ENCODE results near the gene AREL1. TPM values are rescaled to one million over a fixed set of nuclear protein-coding genes. Genes with fewer than 3 reads are reported as not detected.

Gene AREL1
- total and polyA plus RNA-seq, 5 experiments from 2014 or later = 17.3 to 52.9 (median 20.6) TPM

DNA sequence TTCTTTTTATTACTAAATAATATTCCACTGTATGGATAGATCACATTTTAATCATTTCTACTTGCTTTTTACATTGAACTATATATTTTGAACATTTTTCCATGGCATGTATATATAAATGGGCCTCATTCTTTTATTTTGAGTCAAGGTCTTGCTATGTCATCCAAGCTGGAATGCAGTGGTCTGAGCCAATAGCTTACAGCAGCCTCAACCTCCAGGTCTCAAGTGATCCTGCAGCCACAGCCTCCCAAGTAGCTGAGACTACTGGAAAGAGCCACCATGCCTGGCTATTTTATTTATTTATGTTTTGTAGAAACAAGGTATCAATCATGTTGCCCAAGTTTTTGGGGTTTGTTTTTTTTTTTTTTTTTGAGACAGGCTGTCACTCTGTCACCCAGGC, 7.6 kb upstream of the AREL1 start:
- peaks cover 9 to 76% (median 20%) of the 10 kb centered on the region in 3 donors for H3K36me3 Mint-ChIP-seq

DNA sequence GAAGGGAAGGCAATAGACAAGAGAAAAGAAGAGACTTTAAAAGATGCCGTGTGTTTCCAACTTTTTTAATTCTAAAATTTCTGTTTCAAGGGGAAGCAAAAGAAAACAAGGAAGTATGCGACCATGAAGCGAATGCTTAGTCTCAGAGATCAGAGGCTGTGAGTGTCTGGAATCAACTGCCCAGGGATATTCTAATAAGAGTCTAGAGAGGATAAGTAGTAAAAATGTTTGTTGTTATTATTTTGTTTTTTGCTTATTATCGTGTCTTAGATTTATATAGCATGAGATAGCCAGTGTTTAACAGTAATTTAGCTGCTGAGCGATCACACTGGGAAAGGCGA, 485 bp upstream of the AREL1 start:
- Mint-ChIP-seq H3K4me3 (peak overlapping the region; percentile 90 to 98 (median 96)), H3K27me3 (no peaks in the 10 kb centered on the region), H3K4me1 (peaks cover 21 to 69% (median 61%) of the 10 kb centered on the region in 4 donors), H3K36me3 (peaks cover 5 to 39% (median 10%) of the 10 kb centered on the region in 3 donors), H3K9me3 (no peaks in the 10 kb centered on the region), H3K27ac (peak overlapping the region; percentile 95 to 99 (median 98))
- ATAC-seq = peak; percentile 5 to 7
- POLR2A ChIA-PET = interaction anchor here (0.9 to 1.4 kb wide), 4 partner anchors 8 to 105 kb away, joined by 3 to 5 read pairs (median 4); no protein-coding TSS in a partner anchor
- DNase-seq = no peak

More for the DNA sequence above, 7.6 kb upstream of the AREL1 start:
- Mint-ChIP-seq H3K4me1 (peaks cover 2 to 17% (median 5%) of the 10 kb centered on the region in 4 donors), H3K27me3 (no peaks in the 10 kb centered on the region), H3K4me3 (no peak overlapping the region), H3K9me3 (no peaks in the 10 kb centered on the region), H3K27ac (no peak overlapping the region)
- POLR2A ChIA-PET = interaction anchor here (0.7 kb wide), 1 partner anchor 12 kb away, joined by 5 read pairs; no protein-coding TSS in a partner anchor
- no peak for ATAC-seq
- DNase-seq = no peak

DNA sequence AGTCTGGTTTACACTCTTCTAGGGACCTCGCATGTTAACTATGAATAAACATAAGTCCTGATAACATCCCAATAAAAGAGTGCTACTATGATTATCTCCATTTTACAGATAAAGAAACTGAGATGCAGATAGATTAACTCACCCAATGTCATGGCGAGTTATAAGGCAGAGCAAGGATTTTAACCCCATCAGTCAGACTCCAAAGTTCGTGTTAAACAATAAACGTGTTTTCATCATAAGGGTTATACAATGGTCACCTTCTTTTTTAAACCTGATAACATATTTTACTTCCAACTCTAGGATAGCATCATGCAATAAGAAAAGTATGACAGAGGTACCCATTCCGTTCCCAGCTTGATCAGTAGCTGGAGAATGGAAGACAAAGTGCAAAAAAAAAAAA, 1.2 kb downstream of the AREL1 start:
- POLR2A ChIA-PET = no interaction called here
- no peak overlapping the region for H3K27ac Mint-ChIP-seq
- peak overlapping the region in 9 of 10 donors; percentile 36 to 98 (median 95) for H3K4me3 Mint-ChIP-seq
- H3K27me3 Mint-ChIP-seq = no peaks in the 10 kb centered on the region
- no peak for ATAC-seq
- no peak for DNase-seq
- peaks cover 20 to 67% (median 63%) of the 10 kb centered on the region in 4 donors for H3K4me1 Mint-ChIP-seq
- H3K9me3 Mint-ChIP-seq = no peaks in the 10 kb centered on the region
- H3K36me3 Mint-ChIP-seq = peaks cover 4 to 26% (median 9%) of the 10 kb centered on the region in 3 donors

DNA sequence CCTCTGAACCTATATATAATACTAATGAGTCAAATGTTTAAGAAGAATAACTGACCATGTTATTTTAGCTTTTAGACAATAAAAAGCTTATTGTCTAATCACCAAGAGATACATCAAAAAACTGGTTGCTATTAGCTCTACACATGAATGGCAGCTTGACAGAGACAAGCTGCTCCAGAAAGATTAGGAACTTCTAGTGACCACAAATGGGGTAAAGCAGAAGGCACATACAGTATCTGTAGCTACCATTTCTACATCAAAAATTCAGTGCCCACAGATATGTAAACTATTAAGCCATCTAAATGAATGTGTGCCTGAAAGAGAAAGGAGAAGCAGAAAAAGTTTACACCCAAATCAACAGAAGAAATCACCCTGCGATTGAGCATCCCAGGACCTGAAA, 2.4 kb downstream of the AREL1 start:
- Mint-ChIP-seq H3K36me3 (peaks cover 0 to 15% (median 2%) of the 10 kb centered on the region in 3 donors), H3K9me3 (no peaks in the 10 kb centered on the region), H3K27ac (peak overlapping the region in 1 of 10 donors; percentile 49), H3K4me3 (peak overlapping the region in 8 of 10 donors; percentile 32 to 95 (median 53)), H3K4me1 (peaks cover 19 to 67% (median 64%) of the 10 kb centered on the region in 4 donors), H3K27me3 (no peaks in the 10 kb centered on the region)
- ATAC-seq = no peak
- DNase-seq = no peak
- POLR2A ChIA-PET = no interaction called here

DNA sequence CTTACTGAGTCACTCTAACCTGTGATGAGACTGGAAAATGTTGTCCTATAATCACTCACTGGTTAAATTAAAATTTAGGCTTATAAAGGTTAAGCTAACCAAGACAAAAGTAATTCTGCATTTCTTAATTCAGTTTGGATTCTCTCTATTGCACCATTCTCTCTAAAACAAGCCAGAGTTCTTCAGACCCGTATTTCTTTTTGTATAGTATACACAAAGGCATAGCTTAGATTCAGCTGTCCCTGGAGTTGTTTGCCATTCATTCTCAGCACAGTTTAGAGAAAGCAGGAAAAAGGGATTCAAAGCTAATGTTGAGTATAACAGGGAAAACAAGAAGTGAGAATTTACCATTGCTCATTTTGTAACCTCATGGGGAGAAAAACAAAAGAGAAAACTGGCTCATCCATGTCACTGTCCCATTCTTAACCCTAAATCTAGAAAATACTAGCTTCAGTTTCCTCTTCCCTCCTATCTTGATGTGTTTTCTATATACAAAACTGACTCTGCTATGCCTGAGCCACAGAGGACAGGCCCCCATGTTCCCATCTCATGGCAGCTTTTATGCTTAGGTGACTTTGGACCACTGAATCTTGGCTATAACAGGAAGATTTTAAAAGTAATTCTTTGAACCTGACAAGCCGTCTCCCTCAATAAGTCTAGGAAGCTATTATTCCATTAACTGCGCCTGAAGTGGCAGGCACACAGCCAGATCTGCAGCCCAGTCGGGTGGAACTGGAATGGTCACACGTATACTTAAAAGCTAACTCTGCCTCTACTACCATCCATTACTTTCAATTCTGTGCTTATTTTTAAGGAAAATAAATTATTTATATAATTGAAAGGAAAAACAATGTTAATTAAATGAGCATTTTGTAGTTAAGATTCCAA, 7.0 kb downstream of the AREL1 start:
- Mint-ChIP-seq H3K9me3 (peaks cover 0 to 9% (median 6%) of the 10 kb centered on the region in 9 donors), H3K4me3 (no peak overlapping the region), H3K27ac (peak overlapping the region in 2 of 10 donors; percentile 27 to 51), H3K36me3 (peaks cover 12 to 32% (median 25%) of the 10 kb centered on the region in 3 donors), H3K4me1 (peaks cover 27 to 64% (median 52%) of the 10 kb centered on the region in 4 donors), H3K27me3 (no peaks in the 10 kb centered on the region)
- DNase-seq (no peak), ATAC-seq (no peak)
- POLR2A ChIA-PET = interaction anchor here (1.0 kb wide), 1 partner anchor 13 kb away, joined by 3 read pairs; no protein-coding TSS in a partner anchor

GRCh38 chr14:74704656-74705055, 8.2 kb downstream of the AREL1 start:
- H3K4me3 Mint-ChIP-seq = no peak overlapping the region
- DNase-seq = no peak
- peaks cover 24 to 61% (median 45%) of the 10 kb centered on the region in 4 donors for H3K4me1 Mint-ChIP-seq
- no peak for ATAC-seq
- H3K9me3 Mint-ChIP-seq = peaks cover 0 to 9% (median 6%) of the 10 kb centered on the region in 9 donors
- POLR2A ChIA-PET = interaction anchor here (0.6 kb wide), 1 partner anchor 514 kb away, joined by 3 read pairs; no protein-coding TSS in a partner anchor
- no peaks in the 10 kb centered on the region for H3K27me3 Mint-ChIP-seq
- no peak overlapping the region for H3K27ac Mint-ChIP-seq
- H3K36me3 Mint-ChIP-seq = peaks cover 13 to 32% (median 32%) of the 10 kb centered on the region in 3 donors

GRCh38 chr14:74703043-74703442, 9.8 kb downstream of the AREL1 start:
- peaks cover 13 to 43% (median 32%) of the 10 kb centered on the region in 3 donors for H3K36me3 Mint-ChIP-seq
- H3K27me3 Mint-ChIP-seq = no peaks in the 10 kb centered on the region
- H3K27ac Mint-ChIP-seq = peak overlapping the region in 1 of 10 donors; percentile 75
- H3K4me1 Mint-ChIP-seq = peaks cover 24 to 60% (median 40%) of the 10 kb centered on the region in 4 donors
- peaks cover 0 to 9% (median 6%) of the 10 kb centered on the region in 9 donors for H3K9me3 Mint-ChIP-seq
- H3K4me3 Mint-ChIP-seq = no peak overlapping the region
- POLR2A ChIA-PET = no interaction called here
- no peak for DNase-seq
- ATAC-seq = no peak

DNA sequence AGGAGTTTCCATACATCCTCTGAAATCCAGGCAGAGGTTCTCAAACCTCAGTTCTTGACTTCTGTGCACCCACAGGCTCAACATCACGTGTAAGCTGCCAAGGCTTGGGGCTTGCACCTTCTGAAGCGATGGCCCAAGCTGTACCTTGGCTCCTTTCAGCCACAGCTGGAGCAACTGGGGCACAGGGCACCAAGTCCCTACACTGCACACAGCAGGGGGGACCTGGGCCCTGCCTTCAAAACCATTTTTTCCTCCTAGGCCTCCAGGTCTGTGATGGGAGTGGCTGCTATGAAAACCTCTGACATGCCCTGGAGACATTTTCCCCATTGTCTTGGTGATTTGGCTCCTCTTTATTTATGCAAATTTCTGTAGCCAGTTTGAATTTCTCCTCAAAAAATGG, 10.6 kb downstream of the AREL1 start:
- Mint-ChIP-seq H3K9me3 (peaks cover 0 to 9% (median 6%) of the 10 kb centered on the region in 9 donors), H3K4me1 (peaks cover 24 to 59% (median 39%) of the 10 kb centered on the region in 4 donors), H3K36me3 (peaks cover 13 to 48% (median 32%) of the 10 kb centered on the region in 3 donors), H3K27ac (no peak overlapping the region), H3K4me3 (no peak overlapping the region), H3K27me3 (no peaks in the 10 kb centered on the region)
- DNase-seq (no peak), ATAC-seq (no peak)
- POLR2A ChIA-PET = no interaction called here

- Mint-ChIP-seq H3K9me3 (peaks cover 0 to 9% (median 6%) of the 10 kb centered on the region in 9 donors), H3K36me3 (peaks cover 13 to 50% (median 24%) of the 10 kb centered on the region in 3 donors), H3K27me3 (no peaks in the 10 kb centered on the region), H3K4me3 (no peak overlapping the region), H3K27ac (no peak overlapping the region), H3K4me1 (peaks cover 22 to 44% (median 34%) of the 10 kb centered on the region in 4 donors)
- POLR2A ChIA-PET = no interaction called here
- DNase-seq (no peak), ATAC-seq (no peak)
These were observed 14.4 kb downstream of the AREL1 start for GRCh38 chr14:74698465-74698864.

DNA sequence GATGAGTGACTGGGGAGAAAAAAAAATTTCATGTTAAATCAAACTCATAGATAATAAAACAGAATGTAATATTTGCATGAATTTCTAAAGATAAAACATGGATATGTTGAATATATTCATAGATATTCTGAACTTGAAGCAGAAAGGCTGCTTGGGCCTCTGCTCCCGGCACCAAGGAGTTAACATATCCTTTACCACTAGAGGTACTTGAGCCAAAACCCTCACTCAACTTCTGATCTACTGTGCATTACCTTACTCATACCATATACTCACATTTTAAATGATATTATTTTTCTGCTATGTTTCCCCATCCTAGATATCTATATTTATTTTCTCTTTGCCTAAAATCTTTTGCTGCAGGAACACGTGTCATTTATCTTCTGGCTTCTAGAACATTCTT, 14.9 kb downstream of the AREL1 start:
- peaks cover 22 to 41% (median 32%) of the 10 kb centered on the region in 4 donors for H3K4me1 Mint-ChIP-seq
- H3K27me3 Mint-ChIP-seq = no peaks in the 10 kb centered on the region
- peaks cover 10 to 48% (median 19%) of the 10 kb centered on the region in 3 donors for H3K36me3 Mint-ChIP-seq
- ATAC-seq = no peak
- no peak for DNase-seq
- H3K9me3 Mint-ChIP-seq = peaks cover 0 to 6% (median 5%) of the 10 kb centered on the region in 9 donors
- POLR2A ChIA-PET = no interaction called here
- no peak overlapping the region for H3K27ac Mint-ChIP-seq
- H3K4me3 Mint-ChIP-seq = no peak overlapping the region

GRCh38 chr14:74697543-74697942, 15.3 kb downstream of the AREL1 start:
- Mint-ChIP-seq H3K4me3 (no peak overlapping the region), H3K36me3 (peaks cover 6 to 45% (median 15%) of the 10 kb centered on the region in 3 donors), H3K9me3 (peaks cover 0 to 2% (median under 1%) of the 10 kb centered on the region in 9 donors), H3K27ac (peak overlapping the region in 2 of 10 donors; percentile 64 to 75), H3K4me1 (peaks cover 20 to 37% (median 29%) of the 10 kb centered on the region in 4 donors), H3K27me3 (no peaks in the 10 kb centered on the region)
- no peak for ATAC-seq
- POLR2A ChIA-PET = interaction anchor here (0.6 kb wide), 1 partner anchor 62 kb away, joined by 3 read pairs; no protein-coding TSS in a partner anchor
- no peak for DNase-seq

DNA sequence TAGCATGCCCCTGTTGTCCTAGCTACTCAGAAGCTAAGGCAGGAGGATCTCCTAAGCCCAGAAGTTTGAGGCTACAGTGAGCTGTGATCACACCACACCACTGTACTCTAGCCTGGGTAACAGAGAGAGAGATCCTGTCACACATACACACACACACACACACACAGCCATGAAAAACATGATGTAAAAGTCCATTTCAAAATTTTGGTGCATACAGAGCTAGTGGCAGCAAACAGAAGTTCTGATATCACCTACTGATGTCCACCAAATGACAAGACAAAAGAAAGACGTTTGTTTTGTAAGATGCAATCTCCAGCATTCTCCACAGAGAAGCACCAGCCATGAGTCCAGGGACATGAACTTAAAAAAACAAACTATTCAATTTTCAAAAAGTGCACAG, 15.9 kb downstream of the AREL1 start:
- H3K4me3 Mint-ChIP-seq = no peak overlapping the region
- peaks cover 6 to 49% (median 11%) of the 10 kb centered on the region in 3 donors for H3K36me3 Mint-ChIP-seq
- no peak for ATAC-seq
- H3K9me3 Mint-ChIP-seq = no peaks in the 10 kb centered on the region
- no peak for DNase-seq
- POLR2A ChIA-PET = interaction anchor here (0.6 kb wide), 1 partner anchor 61 kb away, joined by 3 read pairs; no protein-coding TSS in a partner anchor
- no peaks in the 10 kb centered on the region for H3K27me3 Mint-ChIP-seq
- H3K4me1 Mint-ChIP-seq = peaks cover 20 to 36% (median 29%) of the 10 kb centered on the region in 4 donors
- H3K27ac Mint-ChIP-seq = no peak overlapping the region

DNA sequence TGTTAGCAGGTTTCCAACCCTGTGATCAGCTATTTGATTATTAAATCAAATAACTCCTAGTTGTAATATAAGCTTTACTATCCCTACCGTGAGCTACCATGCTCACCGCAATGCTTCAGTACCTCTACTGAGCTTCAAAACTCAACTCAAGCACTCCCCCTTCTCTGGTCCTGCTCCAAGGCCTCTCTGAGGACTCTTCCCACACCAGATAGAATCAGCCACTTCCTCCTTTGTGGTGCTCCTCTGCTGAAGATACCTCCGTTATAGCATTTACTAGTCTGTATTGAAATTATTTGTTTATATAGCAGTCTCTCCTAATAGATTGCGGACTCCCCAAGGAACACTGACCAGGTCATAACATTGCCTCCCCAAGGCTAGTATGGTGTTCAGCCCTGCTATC, 17.5 kb downstream of the AREL1 start:
- Mint-ChIP-seq H3K27me3 (no peaks in the 10 kb centered on the region), H3K27ac (peak overlapping the region in 3 of 10 donors; percentile 26 to 83 (median 79)), H3K4me1 (peaks cover 13 to 26% (median 22%) of the 10 kb centered on the region in 4 donors), H3K4me3 (no peak overlapping the region), H3K36me3 (peaks cover 0 to 52% (median 7%) of the 10 kb centered on the region in 3 donors), H3K9me3 (no peaks in the 10 kb centered on the region)
- no peak for DNase-seq
- POLR2A ChIA-PET = no interaction called here
- ATAC-seq = no peak

Data from naive thymus-derived CD8-positive, alpha-beta T cell (primary cell).